HG03520 (cell line): ENCODE results near the gene SERPINF2.
"Not testable (repeated sequence)": the region's sequence is repeated elsewhere in the genome, so short reads cannot be mapped to it uniquely, and the experiment has no call there.

Source experiments
- ATAC-seq: cut with Tn5 transposase; IDR thresholded peaks from one replicate; pipeline ENCODE4 v1.9.1; 2021; ENCODE audit warnings: mild to moderate bottlenecking, moderate library complexity; ENCODE audit not compliant: unreplicated experiment

SERPINF2 gene

DNA sequence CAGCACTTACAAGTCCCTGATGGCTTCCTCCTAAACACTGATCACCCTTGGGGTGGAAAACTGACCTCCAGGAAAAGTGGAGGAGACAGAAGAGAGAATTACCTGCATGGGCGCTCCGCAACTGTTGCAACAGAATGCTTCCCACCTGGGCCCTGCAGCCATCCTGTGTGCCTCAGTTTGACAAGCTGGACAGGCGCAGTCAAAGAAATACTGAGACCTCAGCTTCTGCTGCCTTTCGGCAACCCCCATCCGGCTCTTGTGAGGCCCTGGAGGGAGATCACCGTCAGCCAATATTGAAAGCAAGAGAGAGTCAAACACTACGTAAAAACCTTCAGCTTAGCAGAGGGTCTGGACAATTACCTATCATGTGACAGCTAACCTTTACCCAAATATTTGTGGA, 44.0 kb downstream of the SERPINF2 start:
- ATAC-seq, result no peak

DNA sequence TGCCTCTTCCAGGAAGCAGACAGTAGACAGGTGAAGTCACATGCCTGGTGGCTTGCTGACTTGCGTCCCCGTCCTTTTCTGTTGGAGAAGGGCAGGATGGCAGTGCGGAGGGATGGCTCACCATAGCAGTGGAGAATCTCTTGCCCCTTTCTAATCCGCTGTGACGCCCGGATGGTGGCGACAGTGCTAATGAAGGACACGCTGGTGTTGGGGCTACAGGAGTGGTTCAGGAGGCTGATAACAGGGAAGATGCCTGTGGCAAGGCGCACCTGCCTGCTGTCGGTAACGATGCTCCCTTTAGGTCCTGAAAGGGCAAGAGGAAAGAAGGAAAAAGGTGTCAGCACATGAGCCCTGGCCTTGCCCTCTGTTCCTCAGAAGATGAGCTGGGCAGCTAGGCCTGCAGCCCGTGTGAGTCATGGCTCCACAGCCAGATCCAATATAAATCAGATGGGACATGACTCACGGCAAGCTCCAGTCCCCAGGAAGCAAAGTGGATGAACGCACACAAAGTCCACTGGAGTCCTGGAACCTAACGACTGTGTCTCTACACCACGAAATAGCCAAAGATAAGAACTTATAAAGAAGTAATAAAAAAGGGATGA, 44.7 kb downstream of the SERPINF2 start:
- ATAC-seq, result no peak

DNA sequence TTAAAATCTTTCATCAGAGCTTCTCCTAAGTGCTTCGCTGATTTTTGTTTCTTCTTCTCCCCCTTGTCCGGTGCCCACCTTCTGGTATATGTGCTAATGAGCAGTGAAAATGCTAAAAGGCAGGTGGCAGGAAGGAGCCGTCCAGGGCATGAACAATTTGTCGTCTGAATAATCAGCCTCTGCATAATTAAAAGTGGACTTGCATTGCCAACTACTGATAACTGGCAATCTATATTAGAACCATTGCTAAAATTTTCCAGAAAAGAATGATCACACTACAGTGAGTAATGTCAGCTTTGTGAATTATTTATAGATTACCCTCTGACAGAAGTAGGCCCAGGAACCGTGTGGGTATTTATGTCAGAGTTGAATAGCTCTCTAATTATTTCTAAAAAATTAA, 47.3 kb downstream of the SERPINF2 start:
- ATAC-seq, result no peak

DNA sequence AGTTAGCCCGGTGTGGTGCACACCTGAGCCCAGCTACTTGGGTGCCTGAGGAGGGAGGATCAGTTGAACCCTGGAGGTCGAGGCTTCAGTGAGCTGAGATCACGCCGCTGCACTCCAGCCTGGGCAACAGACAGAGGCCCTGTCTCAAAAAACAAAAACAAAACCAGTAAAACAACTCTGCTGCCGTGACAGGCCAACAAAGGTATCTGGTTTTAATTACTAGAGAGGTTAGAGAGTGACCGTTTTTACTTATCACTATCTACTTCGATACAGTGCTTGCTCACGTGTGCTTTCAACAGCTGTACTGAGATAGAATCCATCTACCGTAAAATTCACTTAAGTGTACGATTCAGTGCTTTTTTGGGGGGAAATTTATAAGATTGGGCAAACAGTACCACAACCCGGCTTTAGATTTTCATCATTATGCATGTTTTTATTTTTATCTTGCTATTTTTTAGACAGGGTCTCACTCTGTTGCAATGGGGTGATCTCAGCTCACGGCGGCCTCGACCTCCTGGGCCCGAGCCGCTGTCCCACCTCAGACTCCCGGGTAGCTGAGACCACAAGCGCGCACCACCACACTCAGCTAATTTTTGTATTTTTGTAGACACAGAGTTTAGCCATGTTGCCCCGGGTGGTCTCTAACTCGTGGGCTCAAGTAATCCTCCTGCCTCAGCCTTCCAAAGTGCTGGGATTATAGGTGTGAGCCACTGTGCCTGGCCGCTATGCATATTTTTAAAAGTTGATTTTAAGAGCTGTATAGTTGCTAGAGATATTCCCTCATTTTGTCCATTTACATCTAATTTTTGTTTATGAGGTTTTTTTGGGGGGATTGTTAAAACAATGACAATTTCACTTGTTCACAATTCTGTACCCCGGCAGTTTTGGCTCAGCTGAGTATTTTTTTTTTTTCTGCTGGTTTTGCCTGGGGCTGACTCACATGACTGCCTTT, 50.1 kb downstream of the SERPINF2 start:
- ATAC-seq, result no peak

DNA sequence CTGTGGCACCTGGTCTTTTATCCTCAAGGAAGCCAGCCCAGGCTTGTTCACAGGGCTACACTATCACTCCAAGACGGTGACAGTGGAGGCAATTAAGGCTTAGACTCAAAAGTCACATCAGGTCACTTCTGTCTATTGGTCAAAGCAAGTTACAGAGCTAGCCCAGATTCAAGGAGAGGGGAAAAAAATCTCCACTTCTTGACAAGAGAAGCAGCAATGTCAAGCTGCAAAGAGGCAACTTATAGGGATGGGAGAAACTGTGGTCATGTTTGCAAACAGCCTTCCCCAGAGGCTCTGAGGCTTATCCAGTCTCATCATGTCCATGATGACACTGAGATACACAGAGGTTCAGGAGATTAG, 50.8 kb downstream of the SERPINF2 start:
- ATAC-seq, result no peak

DNA sequence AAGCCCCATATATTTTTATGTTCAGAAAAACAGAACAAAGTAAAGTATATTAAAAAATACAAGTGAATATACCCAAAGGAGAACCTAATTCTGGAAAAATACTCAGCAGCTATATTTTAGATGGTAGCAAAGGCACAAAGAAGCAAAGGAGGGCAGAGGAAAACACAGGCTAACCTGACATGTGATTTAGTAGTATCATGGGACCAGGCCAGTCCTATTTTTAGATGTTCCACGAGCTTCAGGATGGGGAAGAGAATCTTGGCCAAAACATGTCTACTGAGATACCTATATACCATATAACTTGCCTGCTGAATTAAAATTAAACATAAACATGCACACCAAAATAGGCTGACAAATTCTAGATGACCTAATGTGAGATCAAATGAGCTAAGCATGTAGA, 54.1 kb downstream of the SERPINF2 start:
- no peak for ATAC-seq

DNA sequence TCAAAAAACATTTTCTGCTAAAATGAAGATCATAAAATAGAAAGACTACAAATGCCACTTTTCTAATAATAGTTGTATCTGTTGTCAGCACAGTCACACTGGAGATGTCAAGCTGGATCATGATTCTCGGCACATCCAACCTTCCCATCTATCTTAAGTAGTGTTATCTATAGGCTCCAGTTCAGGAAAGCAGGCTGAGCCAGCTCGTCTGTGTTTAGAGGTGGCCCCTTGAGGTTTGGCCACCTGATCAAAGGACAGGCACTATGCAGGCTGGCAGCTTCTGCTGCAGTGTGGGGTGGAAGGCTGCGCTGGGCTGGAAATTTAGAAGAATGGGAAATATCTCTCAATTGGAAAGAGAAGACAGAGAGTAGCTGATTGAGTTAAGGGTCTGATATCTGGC, 54.7 kb downstream of the SERPINF2 start:
- no peak for ATAC-seq

DNA sequence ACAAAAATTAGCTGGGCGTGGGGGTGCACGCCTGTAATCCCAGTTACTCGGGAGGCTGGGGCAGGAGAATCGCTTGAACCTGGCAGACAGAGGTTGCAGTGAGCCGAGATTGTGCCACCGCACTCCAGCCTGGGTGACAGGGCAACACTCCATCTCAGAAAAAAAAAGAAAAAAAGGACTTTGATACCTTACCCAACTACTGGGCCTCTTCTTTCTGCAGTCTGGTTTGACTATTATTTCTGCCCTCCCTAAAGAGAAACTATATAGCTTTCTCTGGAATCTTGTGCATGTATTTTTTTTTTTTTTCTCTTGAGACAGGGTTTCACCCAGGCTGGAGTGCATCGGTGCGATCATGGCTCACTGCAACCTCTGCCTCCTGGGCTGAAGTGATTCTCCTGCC, 55.2 kb downstream of the SERPINF2 start:
- not testable (repeated sequence) for ATAC-seq

DNA sequence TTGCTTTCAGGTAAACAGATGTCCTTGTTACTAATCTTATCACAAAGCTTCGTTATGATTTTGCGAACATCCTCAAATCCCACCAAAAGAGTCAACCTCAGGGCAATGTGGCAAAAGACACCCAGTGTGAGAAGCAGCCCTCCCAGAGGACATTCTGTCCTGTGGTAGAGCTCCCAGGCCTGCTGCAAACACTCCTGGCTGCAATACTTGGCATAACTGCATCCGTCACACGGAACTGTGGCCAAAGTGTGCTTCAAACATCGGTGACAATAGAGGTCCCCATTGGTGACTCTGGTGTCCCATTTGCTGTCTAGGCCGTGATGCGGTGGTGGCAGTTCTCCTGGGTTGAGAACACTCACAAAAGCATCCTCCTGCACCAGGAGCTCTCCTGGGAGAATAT, 57.6 kb downstream of the SERPINF2 start:
- no peak for ATAC-seq

DNA sequence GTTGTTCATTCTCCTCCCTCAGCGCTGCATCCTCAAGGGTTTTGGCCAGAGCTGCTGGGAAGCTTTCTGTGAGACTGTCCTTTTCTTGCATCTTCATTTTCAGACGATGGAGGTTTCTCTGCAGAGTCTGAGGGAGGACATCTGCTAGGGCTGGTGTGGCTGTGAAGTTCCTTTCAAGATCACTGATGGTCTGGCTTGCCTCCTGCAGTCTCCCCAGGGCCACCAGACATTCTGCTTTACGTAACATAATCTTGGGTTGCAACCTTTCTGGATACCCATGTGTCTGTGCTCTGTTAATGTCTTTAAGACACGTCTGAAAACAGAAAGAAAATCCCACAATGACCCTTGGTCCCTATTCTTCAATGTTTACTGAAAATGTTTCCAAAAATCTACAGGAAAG, 58.0 kb downstream of the SERPINF2 start:
- ATAC-seq, result no peak

DNA sequence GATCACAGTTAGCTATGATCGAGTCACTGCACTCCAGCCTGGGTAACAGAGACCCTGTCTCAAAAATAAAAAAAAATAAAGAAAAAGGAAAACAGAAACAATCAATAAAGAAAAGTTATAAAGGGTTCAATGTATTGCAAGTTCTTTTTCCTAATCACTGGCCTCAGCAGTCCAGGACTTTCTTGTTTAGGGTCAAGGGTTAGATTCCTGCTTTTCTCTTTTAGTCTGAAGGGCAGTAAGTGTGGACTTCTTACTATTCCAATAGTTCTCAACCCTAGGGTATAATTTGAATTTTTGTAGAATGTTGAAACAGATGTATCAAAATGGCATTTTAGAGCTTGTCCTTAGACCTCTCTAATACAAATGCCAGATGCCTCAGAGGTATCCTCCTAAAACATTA, 59.8 kb downstream of the SERPINF2 start:
- no peak for ATAC-seq

DNA sequence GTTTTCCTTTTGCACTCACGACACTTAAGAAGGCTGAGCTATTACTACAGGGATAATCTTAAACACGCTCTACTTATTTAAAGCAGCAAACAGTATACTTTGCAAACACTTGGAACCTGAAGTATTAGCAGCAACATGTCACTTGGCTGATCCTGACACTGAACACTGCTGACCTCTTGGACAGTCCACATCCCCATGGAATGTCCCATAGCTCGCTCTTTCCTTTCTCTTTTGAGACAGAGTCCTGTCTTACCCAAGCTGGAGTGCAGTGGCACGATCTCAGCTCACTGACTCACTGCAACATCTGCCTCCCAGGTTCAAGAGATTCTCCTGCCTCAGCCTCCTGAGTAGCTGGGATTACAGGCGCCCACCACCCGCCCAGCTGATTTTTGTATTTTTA, 60.6 kb downstream of the SERPINF2 start:
- no peak for ATAC-seq
